Left renal cortex interstitium (tissue), 4 donors: ENCODE results near the gene TFG. TPM values are rescaled to one million over a fixed set of nuclear protein-coding genes. Genes with fewer than 3 reads are reported as not detected.

Experiments
- DNase-seq, 4 donors: peaks; one replicate each; pipeline ENCODE4 v3.0.0-alpha.2; 2013; ENCODE audit warnings: low read depth in 4 of 4, low spot score in 2 of 4, missing footprints in 1 of 4
- polyA plus RNA-seq, 4 donors: library from polyadenylated mRNA; unstranded; fragments of 120-200 nt; gene quantifications; one replicate each; pipeline ENCODE4 v1.2.1, GENCODE V29; 2013; ENCODE audit not compliant: insufficient read length in 4 of 4

TFG gene
- polyA plus RNA-seq, 4 donors = 135 to 141 (median 139) TPM

DNA sequence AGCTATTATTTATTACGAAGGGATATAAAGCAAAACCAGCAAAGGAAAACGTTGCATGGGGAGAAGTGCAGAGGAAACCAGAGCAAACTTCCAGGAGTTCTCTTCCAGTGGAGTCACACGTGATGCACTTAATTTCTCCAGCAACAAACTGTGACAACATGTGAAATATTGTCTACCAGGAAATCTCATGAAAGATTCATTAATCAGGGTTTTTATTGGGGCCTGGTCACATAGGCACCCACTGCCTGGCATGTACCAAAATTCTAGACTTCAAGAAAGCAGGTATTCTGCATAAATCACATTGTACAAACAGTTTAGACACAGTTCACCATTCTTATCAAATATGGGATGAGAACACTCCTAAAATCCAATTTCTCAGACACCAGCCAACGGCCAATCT is 5.4 kb upstream of the TFG start:
- no peak for DNase-seq

DNA sequence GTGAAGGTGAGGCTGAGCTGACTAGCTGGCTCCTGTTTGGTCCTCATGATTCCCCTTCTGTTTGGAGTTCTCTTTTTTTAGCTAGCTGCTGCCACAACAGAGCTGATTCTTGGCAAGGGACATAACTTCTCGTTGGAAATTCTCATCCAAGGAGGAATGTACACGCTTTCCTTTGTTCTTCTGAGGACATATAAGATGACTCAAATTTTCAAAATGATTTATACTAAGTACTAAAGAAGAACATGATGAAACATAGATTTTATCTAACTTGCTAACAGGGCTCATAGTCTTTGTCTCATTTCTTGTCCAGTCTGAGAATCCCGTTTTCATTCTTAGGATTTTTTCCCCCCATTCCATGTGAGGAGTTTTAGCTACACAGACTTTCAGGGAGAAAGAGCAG is 2.9 kb upstream of the TFG start:
- DNase-seq = no peak

GRCh38 chr3:100708644-100708988 is 678 bp upstream of the TFG start:
- DNase-seq = no peak

DNA sequence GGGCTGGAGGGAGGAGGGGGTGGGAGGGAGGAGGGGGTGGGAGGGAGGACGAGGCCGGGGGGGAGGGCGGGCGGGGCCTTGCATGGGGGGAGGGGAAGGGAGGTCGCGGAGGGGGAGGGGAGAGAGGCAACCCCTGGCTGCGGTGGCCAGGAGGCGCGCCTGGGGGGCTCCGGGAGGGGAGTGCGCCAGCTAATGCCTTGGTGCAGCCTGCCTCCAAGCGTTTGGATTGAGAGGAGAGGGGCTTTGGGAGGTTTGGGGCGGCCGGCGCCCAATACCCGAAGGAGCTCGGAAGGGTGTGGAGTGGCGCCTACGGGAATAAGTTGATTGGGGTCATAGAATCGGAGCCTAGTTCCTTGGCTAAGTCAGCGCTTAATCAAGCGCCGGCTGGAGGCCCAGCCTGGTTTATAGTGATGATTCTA is 557 bp downstream of the TFG start:
- DNase-seq = peak; percentile 20 to 53 (median 40)

GRCh38 chr3:100710261-100710968 is 1.1 kb downstream of the TFG start:
- peak in 3 of 4 donors; percentile 3 to 9 (median 4) for DNase-seq

DNA sequence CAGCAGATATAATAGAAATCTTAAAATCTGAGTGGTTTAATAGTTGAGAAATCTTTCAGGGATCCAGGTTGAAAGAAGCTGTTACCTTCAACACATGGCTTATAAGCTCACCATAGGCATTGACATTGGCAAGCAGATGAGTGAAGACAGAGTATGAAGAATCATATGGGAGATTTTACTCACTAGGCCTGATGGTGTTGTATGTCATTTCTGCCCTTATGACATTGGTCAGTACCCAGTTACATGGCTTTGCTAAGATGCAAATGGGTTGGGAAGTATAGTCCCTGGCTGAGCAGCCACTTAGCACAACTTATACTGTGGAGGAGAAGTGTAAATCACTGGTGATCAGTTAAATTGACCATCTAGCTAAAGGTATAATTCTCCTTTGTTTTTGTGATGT is 5.9 kb downstream of the TFG start:
- DNase-seq = no peak

DNA sequence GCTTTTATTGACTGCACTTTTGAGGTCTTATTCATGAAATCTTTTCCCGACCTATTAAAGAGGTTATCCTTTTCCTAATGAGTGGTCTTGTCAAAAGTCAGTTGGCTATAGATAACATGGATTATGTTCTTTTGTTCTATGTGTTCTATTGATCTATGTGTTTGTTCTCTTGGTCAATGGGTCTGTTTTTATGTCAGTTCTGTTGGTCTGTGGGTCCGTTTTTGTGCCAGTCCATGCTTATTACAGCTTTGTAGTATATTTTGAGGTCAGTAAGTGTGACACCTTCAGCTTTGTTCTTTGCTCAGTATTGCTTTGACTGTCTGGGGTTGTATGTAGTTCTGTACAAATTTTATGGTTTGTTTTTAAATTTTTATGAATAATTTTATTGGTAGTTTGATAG is 7.8 kb downstream of the TFG start:
- DNase-seq = no peak

DNA sequence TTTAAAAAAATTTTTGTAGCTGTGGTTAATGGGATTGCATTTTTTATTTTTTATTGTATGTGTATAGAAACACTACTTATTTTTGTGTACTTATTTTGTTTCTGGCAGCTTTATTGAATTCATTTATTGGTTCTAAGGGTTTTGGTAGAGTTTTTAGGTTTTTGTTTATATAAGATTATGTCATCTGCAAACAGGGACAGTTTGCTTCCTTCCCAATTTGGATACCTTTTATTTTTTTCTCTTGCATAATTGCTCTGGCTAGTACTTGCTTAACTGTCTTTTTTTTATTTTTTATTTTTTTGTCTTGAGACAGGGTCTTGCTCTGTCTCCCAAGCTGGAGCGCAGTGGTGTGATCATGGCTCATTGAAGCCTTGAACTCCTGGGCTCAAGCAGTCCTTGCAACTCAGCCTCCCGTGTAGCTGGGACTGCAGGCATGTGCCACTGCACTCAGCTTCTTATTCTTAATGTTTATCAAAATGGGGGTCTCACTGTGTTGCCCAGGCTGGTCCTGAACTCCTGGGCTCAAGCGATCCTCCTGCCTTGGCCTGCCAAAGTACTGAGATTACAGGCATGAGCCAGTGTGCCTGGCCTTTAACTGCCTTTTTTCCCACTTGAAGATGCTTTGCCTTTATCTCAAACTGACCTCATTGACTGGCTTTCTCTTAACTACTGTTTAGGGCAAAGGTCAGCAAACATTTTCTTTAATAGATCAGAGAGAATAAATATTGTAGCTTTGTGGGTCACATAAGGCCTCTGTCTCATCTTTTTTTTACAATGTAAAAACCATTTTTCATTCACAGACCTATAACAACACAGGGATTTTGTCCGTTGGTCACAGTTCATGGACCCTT is 8.6 kb downstream of the TFG start:
- no peak for DNase-seq

GRCh38 chr3:100719136-100719535 is 9.8 kb downstream of the TFG start:
- no peak for DNase-seq

- no peak for DNase-seq
These were observed 11.1 kb downstream of the TFG start for GRCh38 chr3:100720426-100720825.

- no peak for DNase-seq
These were observed 16.7 kb downstream of the TFG start for GRCh38 chr3:100725935-100726513.

GRCh38 chr3:100726706-100727105 is 17.4 kb downstream of the TFG start:
- DNase-seq = no peak

GRCh38 chr3:100730524-100730923 is 21.2 kb downstream of the TFG start:
- DNase-seq = no peak

DNA sequence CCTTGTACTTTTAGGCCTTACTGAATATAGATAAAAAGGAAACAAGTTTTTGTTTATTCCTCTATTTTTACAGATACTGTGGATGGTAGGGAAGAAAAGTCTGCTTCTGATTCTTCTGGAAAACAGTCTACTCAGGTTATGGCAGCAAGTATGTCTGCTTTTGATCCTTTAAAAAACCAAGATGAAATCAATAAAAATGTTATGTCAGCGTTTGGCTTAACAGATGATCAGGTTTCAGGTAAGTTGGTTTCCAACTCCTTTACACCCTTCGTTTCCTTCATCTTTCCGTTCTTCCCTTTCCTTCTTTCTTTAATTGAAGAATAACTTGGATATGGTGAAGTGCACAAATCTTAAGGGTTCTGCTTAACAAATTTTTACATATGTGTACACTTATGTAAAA is 23.1 kb downstream of the TFG start:
- DNase-seq = no peak

DNA sequence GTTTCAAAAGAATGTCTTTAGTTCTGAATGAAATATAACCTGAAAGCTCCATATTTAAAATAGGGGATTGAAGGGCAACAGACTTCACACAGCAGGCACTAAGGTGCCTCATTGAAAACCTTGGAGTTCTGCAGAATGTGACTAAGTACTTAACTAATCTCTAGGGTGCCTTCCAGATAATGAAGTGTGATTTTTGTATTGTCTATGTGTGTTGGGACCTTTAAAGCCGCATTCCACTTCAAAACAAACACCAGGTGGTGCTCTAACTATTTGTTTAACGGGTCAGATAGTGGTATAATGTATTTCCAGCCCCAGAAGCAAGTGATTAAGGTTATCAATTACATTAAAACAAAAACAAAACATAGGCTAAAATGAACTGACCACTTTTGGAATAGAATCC is 28.0 kb downstream of the TFG start:
- DNase-seq = no peak

GRCh38 chr3:100740207-100740606 is 30.9 kb downstream of the TFG start:
- DNase-seq = no peak

GRCh38 chr3:100743535-100743934 is 34.2 kb downstream of the TFG start:
- no peak for DNase-seq

- DNase-seq = no peak
These were observed 35.4 kb downstream of the TFG start for GRCh38 chr3:100744671-100745070.

- no peak for DNase-seq
These were observed 36.3 kb downstream of the TFG start for GRCh38 chr3:100745617-100746016.

- DNase-seq = no peak
These were observed 36.8 kb downstream of the TFG start for GRCh38 chr3:100746092-100746491.

GRCh38 chr3:100748220-100748619 is 38.9 kb downstream of the TFG start:
- no peak for DNase-seq

DNA sequence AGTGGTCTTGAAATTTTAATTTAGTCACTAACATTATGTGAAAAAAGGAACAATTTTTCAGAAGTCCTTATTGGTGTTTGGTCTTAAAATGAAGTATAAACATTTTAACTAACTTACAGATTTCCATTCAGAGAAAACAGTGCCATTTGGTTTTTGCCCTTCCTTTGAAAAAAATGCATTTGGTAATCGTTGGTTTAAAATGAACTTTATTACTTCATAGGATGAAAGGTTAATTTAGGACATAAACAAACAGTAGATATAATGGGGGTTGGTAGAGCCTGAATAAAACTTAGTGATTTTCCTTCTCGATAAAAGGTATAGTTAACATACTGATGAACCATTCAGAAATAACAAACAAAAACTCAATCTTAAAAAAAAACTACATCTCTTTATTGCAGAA is 39.7 kb downstream of the TFG start:
- DNase-seq = no peak
